ENCODE results near the gene CNTNAP2. TPM values are rescaled to one million over a fixed set of nuclear protein-coding genes. Genes with fewer than 3 reads are reported as not detected.

Gene CNTNAP2
- total and polyA plus RNA-seq, 2 experiments from 2014 or later, result not detected

GRCh38 chr7:146635205-146636032 lies 518.8 kb downstream of the CNTNAP2 start:
- H2AFZ ChIP-seq, result no peak overlapping the region
- H3F3A ChIP-seq (ENCODE audit: insufficient read depth), result no peaks in the 10 kb centered on the region
- H4K20me1 ChIP-seq (ENCODE audit: insufficient read depth), result no peaks in the 10 kb centered on the region
- no peaks in the 10 kb centered on the region for H3K36me3 ChIP-seq (ENCODE audit: low read depth)
- no peaks in the 10 kb centered on the region for H3K9me3 ChIP-seq (ENCODE audit: low read depth)
- no peak for TF ChIP-seq EZH2phosphoT487 (IDR thresholded peaks at IDR 0.05; ENCODE audit: insufficient read depth, low read depth)
- no peak for TF ChIP-seq EZH2 (IDR thresholded peaks at IDR 0.05; ENCODE audit: insufficient read depth, poor library complexity, severe bottlenecking)
- H3K4me2 ChIP-seq (ENCODE audit: unreplicated experiment), result no peak overlapping the region
- 11 to 14% methylated on average over 7 of the region's 7 CpGs for WGBS, 2 experiments (ENCODE audit: low coverage in 1 of 2, low lambda C conversion rate in 2 of 2, missing lambda C conversion rate in 2 of 2)
- H3K4me3 ChIP-seq, result no peak overlapping the region
- no peak overlapping the region for H3K9ac ChIP-seq
- in situ Hi-C loops (cut with MboI), result no loop called here
- H3K79me2 ChIP-seq (ENCODE audit: insufficient read depth), result no peaks in the 10 kb centered on the region
- H3K9me2 ChIP-seq (ENCODE audit: insufficient read depth), result no peaks in the 10 kb centered on the region
- no peaks in the 10 kb centered on the region for H3K4me1 ChIP-seq (ENCODE audit: insufficient read depth)
- no peak overlapping the region for H3K27ac ChIP-seq
- H3K27me3 ChIP-seq (replicated peaks; ENCODE audit: insufficient read depth), result no peaks in the 10 kb centered on the region
- no peak for DNase-seq

GRCh38 chr7:146636033-146636356 lies 519.4 kb downstream of the CNTNAP2 start:
- DNase-seq, result no peak
- H3K27me3 ChIP-seq (replicated peaks; ENCODE audit: insufficient read depth), result no peaks in the 10 kb centered on the region
- no peaks in the 10 kb centered on the region for H3K4me1 ChIP-seq (ENCODE audit: insufficient read depth)
- H3K9me3 ChIP-seq (ENCODE audit: low read depth), result no peaks in the 10 kb centered on the region
- 7 to 18% methylated on average over 4 of the region's 4 CpGs for WGBS, 2 experiments (ENCODE audit: low coverage in 1 of 2, low lambda C conversion rate in 2 of 2, missing lambda C conversion rate in 2 of 2)
- in situ Hi-C loops (cut with MboI), result no loop called here
- no peak overlapping the region for H3K4me2 ChIP-seq (ENCODE audit: unreplicated experiment)
- H3F3A ChIP-seq (ENCODE audit: insufficient read depth), result no peaks in the 10 kb centered on the region
- H3K9ac ChIP-seq, result no peak overlapping the region
- H3K4me3 ChIP-seq, result no peak overlapping the region
- no peak overlapping the region for H3K27ac ChIP-seq
- H3K9me2 ChIP-seq (ENCODE audit: insufficient read depth), result no peaks in the 10 kb centered on the region
- no peaks in the 10 kb centered on the region for H3K36me3 ChIP-seq (ENCODE audit: low read depth)
- H4K20me1 ChIP-seq (ENCODE audit: insufficient read depth), result no peaks in the 10 kb centered on the region
- H2AFZ ChIP-seq, result no peak overlapping the region
- no peaks in the 10 kb centered on the region for H3K79me2 ChIP-seq (ENCODE audit: insufficient read depth)
- TF ChIP-seq EZH2 (IDR thresholded peaks at IDR 0.05; ENCODE audit: insufficient read depth, poor library complexity, severe bottlenecking) (no peak), EZH2phosphoT487 (IDR thresholded peaks at IDR 0.05; ENCODE audit: insufficient read depth, low read depth) (no peak)

- H3K4me1 ChIP-seq (ENCODE audit: insufficient read depth), result no peaks in the 10 kb centered on the region
- H3K9me3 ChIP-seq (ENCODE audit: low read depth), result no peaks in the 10 kb centered on the region
- TF ChIP-seq EZH2 (IDR thresholded peaks at IDR 0.05; ENCODE audit: insufficient read depth, poor library complexity, severe bottlenecking) (no peak), EZH2phosphoT487 (IDR thresholded peaks at IDR 0.05; ENCODE audit: insufficient read depth, low read depth) (no peak)
- no peaks in the 10 kb centered on the region for H3K27me3 ChIP-seq (replicated peaks; ENCODE audit: insufficient read depth)
- no peaks in the 10 kb centered on the region for H3K79me2 ChIP-seq (ENCODE audit: insufficient read depth)
- no peaks in the 10 kb centered on the region for H3K9me2 ChIP-seq (ENCODE audit: insufficient read depth)
- no peak overlapping the region for H3K9ac ChIP-seq
- H3K27ac ChIP-seq, result no peak overlapping the region
- 4 to 9% methylated on average over 4 of the region's 4 CpGs for WGBS, 2 experiments (ENCODE audit: low coverage in 1 of 2, low lambda C conversion rate in 2 of 2, missing lambda C conversion rate in 2 of 2)
- H4K20me1 ChIP-seq (ENCODE audit: insufficient read depth), result no peaks in the 10 kb centered on the region
- no peak overlapping the region for H3K4me2 ChIP-seq (ENCODE audit: unreplicated experiment)
- H2AFZ ChIP-seq, result no peak overlapping the region
- DNase-seq, result no peak
- H3K36me3 ChIP-seq (ENCODE audit: low read depth), result no peaks in the 10 kb centered on the region
- in situ Hi-C loops (cut with MboI), result no loop called here
- no peak overlapping the region for H3K4me3 ChIP-seq
- no peaks in the 10 kb centered on the region for H3F3A ChIP-seq (ENCODE audit: insufficient read depth)
Observed at GRCh38 chr7:146636581-146636980, 520.0 kb downstream of the CNTNAP2 start.

GRCh38 chr7:146639291-146639690 lies 522.7 kb downstream of the CNTNAP2 start:
- no peaks in the 10 kb centered on the region for H3K27me3 ChIP-seq (replicated peaks; ENCODE audit: insufficient read depth)
- no peaks in the 10 kb centered on the region for H3K79me2 ChIP-seq (ENCODE audit: insufficient read depth)
- no peak overlapping the region for H2AFZ ChIP-seq
- no peak overlapping the region for H3K4me2 ChIP-seq (ENCODE audit: unreplicated experiment)
- no peaks in the 10 kb centered on the region for H3K9me3 ChIP-seq (ENCODE audit: low read depth)
- no peak overlapping the region for H3K27ac ChIP-seq
- DNase-seq, result no peak
- H3K9ac ChIP-seq, result no peak overlapping the region
- H3K4me3 ChIP-seq, result no peak overlapping the region
- TF ChIP-seq EZH2phosphoT487 (IDR thresholded peaks at IDR 0.05; ENCODE audit: insufficient read depth, low read depth), result no peak
- no peaks in the 10 kb centered on the region for H3K4me1 ChIP-seq (ENCODE audit: insufficient read depth)
- no peaks in the 10 kb centered on the region for H3F3A ChIP-seq (ENCODE audit: insufficient read depth)
- no peaks in the 10 kb centered on the region for H4K20me1 ChIP-seq (ENCODE audit: insufficient read depth)
- 46 to 47% methylated on average over 3 of the region's 3 CpGs for WGBS, 2 experiments (ENCODE audit: low coverage in 1 of 2, low lambda C conversion rate in 2 of 2, missing lambda C conversion rate in 2 of 2)
- H3K36me3 ChIP-seq (ENCODE audit: low read depth), result no peaks in the 10 kb centered on the region
- no peaks in the 10 kb centered on the region for H3K9me2 ChIP-seq (ENCODE audit: insufficient read depth)
- in situ Hi-C loops (cut with MboI), result no loop called here

All from GM23248 (cell line).